SW480 (cell line): ENCODE measurements around the gene TNS4.
A peak's percentile ranks its signal among the peaks of the same experiment; 100 is the strongest.

ENCODE experiments used
- DNase-seq: peaks from one replicate; pipeline ENCODE4 v3.0.0-alpha.2; 2016; ENCODE audit warnings: low spot score

The TNS4 gene

GRCh38 chr17:40471846-40472732 lies 29.3 kb downstream of the TNS4 start:
- peak; percentile 43 for DNase-seq

GRCh38 chr17:40470932-40471828 lies 30.2 kb downstream of the TNS4 start:
- peak; percentile 50 for DNase-seq

DNA sequence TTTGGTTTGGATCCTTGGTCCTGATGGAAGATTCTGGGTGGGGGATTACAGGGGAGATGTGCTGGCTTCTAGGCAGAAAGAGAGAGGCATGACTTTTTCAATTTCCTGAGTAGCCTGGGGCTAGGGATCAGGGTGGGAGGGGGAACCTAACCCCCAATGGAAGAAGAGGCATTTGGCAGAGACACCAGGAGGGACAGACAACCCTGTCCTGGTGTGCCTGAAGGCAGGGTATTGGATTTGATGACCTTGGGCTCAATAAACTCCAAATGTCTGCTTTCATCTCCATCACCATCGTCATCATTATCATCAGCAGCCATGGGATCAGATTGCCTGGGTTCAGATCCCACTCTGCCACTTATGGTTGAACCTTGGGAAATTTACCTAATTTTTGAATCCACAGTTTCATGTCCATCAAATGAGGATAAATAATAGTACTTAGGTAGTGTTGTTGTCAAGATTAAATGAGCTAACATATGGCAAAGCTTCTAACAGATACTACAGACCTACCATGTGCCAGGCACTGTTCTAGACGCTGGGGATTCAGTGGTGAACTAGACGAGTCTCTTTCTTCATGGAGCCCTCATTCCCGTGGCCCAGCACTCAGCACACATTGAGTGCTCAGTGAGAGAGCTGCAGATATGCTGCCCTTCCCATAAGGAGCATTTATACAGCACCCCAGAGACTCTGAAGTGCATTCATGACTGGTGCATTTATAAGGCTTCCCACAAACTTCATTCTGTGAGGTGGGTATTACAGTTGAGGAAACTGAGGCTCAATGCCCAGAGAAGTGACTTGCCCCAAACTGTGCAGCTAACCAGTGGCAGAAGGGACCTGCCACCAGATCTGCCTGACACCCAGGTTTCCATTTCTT lies 31.4 kb downstream of the TNS4 start:
- DNase-seq: no peak

DNA sequence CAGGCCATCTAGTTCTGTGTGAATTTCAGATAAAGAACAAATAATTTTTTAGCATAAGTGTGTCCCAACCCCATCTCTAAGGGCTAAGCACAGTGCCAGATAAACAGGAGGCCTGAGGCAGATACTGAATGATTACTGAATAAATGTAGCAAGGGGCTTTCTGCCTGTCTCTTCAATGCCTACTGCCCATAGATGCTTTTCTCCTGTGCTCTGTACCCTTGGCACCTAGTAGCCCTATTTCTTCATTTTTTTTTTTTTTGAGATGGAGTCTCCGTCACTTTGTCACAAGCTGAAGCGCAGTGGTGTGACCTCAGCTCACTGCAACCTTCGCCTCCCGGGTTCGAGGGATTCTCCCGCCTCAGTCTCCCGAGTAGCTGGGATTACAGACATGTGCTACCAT lies 32.9 kb downstream of the TNS4 start:
- no peak for DNase-seq

DNA sequence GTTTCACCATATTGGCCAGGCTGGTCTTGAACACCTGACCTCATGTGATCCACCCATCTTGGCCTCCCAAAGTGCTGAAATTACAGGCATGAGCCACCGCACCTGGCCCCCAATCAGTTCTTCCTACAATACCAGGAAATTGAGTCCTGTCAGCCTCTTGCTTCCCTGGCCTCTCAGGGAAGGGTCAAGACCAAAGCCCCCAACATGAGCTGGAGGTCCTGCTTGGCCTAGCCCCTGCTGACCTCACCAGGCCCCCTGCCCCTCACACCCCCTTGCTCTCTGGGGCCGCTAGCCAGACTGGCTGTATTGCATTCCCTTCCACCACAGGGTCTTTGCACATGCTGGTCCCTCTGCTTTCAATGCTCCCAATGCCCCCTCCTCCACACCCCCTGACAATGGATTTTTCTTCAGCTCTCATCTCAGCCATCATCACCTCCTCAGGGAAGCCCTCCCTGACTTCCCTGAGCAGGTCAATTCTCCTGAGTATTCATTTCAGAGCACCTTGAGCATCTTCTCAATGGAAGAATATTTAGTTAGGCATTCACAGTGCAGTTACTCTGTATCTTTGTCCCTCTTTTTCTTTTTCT lies 34.0 kb downstream of the TNS4 start:
- DNase-seq: no peak

DNA sequence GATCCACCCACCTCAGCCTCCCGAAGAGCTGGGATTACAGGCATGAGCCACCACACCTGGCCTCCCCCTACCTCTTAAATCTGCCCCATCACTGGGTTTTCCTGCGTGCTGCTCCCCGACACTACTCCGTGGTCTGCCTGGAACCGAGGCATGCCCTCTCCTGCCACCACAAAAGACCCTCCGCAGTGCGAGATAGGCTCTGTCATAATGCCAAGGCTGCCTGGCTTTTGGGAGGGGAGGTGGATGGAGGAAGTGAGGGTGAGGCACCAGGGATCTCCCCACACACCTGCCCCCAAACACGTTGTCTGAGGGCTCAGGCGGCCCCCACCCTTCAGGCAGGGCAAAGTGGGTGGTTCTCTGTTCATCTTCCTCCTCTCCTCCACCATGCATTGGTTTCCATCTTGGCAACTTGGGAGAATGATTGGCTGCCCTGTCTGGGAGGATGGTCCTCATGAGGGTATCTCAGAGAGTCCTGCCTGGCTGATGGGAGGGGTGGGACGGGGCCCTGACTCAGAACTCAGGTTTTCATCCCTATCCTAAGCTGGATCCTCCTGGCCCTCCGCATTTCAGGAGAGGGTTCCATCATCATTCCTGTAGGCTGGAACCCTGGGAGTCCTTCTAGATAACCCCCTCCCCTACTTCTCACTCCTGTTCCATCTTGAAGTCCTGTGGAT lies 35.0 kb downstream of the TNS4 start:
- no peak for DNase-seq

- no peak for DNase-seq
These were observed 37.0 kb downstream of the TNS4 start for GRCh38 chr17:40464392-40464855.

DNA sequence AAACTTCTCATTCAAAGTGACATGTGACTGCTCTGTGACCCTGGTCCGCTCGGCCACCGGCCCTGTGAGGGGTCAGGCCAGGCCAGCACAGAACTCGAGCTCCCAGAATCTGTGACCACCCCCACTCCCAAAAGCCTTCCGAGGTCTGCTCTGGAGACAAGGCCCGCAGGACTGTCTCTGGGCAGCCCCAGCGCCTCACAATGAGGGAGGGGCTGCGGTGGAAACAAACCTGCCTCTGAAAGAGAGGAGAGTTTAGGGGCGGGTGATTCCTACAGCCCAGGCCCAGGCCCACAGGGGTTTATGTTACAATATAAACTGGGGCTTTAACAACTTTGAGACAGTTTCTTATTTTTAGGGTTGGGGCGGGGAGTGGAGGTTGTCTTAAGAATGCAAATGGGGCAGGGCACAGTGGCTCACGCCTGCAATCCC lies 38.3 kb downstream of the TNS4 start:
- no peak for DNase-seq

DNA sequence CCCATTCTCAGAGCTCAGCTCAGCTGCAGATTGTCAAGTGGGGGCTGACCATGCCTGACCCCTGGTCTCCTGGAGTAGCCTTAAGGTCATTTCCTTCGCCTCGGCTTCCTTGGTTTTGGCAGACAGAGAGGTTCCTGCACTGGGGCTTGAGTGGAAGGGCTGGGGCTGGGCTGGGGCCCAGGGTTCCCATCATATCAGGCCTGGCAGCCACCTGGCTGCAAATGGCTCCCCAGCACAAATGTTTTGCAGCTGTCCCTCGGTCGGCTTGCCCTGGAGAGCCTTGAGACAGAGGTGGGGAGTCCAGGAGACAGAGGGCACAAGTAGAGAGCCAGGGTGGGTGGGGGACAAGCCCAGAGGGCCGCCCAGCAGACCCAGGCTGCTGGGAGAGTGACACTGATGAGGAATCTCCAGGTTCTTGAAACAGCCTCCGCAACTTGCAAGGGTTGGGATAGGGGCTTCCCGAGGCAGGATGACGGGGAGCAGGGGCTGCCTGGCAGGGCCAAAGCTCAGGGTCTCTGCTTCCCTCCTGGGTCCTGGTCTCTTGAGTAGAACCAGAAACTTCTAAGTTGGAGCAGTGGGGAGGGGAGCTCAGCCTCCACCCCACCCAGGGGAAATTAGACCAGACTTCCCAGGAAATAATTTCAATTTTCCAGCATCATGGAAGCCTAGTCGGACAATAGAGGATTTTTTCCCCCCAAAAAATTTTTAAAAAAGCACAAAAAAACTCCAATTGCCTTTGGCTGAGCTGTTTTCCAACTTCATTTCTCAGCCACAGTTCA lies 38.9 kb downstream of the TNS4 start:
- DNase-seq: no peak

DNA sequence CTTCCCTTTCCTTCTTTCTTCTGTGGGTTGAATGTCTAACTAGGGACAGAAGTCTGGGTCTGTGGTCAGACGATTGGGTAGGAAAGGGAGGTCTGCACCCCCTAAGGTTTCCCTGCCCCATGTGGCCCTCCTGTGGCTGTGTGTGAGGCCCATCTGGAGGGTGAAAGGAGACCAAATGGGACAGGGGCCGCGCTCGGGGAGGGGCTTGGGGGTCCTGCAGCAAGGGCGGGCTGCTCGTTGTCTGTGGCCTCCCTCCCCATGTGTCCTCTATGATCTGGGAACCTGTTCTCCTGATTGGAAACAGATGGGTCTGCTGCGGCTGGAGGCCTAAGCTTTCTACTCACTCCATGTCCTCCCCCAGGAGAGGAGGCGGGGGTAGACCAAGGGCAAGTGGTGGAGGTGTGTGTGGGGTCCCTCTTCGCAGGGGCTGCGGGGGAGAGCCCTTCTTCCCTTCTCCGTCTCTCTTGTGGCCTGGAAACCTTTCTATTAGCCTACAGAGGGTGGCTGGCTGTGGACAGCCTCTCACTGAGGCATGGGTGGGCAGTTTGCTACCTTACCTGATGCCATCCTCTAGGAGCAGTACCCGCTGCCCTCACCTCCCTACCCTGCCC lies 39.6 kb downstream of the TNS4 start:
- no peak for DNase-seq

- DNase-seq: no peak
These were observed 40.3 kb downstream of the TNS4 start for GRCh38 chr17:40460968-40461731.

- DNase-seq: no peak
These were observed 40.8 kb downstream of the TNS4 start for GRCh38 chr17:40460604-40460967.

GRCh38 chr17:40459636-40460603 lies 41.5 kb downstream of the TNS4 start:
- no peak for DNase-seq

DNA sequence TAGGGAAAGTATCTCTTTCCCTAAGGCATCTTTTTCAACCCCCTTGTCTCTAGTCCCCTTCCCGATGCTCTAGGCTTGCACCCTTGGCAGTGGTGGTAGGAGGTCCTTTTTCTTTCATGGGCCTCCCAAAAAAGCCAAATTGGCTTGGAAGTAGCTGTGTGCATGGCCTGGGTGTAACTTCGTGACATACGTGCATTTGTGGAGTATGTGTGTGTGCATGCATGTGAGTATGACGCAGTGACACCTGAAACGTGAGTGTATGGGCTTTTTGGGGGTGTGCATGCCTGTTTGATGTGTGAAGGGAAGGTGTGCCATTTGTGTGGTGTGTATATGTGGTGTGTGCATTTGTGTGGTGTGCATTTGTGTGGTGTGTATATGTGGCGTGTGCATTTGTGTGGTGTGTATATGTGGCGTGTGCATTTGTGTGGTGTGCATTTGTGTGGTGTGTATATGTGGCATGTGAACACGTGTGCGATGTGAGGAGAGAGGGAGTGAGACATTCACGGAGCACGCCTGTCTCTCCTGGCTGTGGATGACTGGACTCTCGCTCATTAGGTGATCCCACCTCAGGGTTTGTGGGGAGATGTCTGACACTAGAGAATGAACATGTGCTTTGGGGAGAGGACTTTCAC lies 42.5 kb downstream of the TNS4 start:
- DNase-seq: no peak

- no peak for DNase-seq
These were observed 43.2 kb downstream of the TNS4 start for GRCh38 chr17:40457964-40458791.

DNA sequence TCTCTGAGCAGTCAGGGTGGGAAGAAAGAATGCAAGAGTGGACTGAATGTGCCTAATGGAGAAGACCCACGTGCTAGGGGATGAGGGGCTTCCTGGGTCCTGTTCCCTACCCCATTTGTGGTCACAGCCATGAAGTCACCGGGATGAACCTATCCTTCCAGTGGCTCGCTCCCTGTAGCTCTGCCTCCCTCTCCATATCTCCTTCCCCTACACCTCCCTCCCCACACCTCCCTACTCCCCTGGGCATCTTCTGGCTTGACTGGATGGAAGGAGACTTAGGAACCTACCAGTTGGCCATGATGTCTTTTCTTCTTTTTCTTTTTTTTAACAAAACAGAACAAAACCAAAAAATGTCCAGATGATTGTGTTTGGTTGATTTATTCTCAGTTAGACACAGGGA lies 44.1 kb downstream of the TNS4 start:
- no peak for DNase-seq
